ENCODE results near the gene FOXB1. TPM values are rescaled to one million over a fixed set of nuclear protein-coding genes. Genes with fewer than 3 reads are reported as not detected.

FOXB1 gene
- not detected for total RNA-seq

GRCh38 chr15:60004009-60004845 is at the start of gene FOXB1:
Gene FOXB1 (plus strand): TSS chr15:60004311. CDS start chr15:60004964, 653 bp downstream.
- DNase-seq (ENCODE audit: low spot score) = no peak
- no peak for ATAC-seq

- no peak for ATAC-seq
Measured at GRCh38 chr15:59958288-59958687, 45.8 kb upstream of the FOXB1 start.

GRCh38 chr15:59960318-59960717 is 43.8 kb upstream of the FOXB1 start:
- ATAC-seq (no peak), DNase-seq (ENCODE audit: low spot score) (no peak)

More at GRCh38 chr15:59958288-59958687, 45.8 kb upstream of the FOXB1 start:
- no peak for DNase-seq (ENCODE audit: low spot score)

GRCh38 chr15:59963322-59963721 is 40.8 kb upstream of the FOXB1 start:
- ATAC-seq = no peak

GRCh38 chr15:59963925-59964324 is 40.2 kb upstream of the FOXB1 start:
- no peak for ATAC-seq
- no peak for DNase-seq (ENCODE audit: low spot score)

More at GRCh38 chr15:59963322-59963721, 40.8 kb upstream of the FOXB1 start:
- no peak for DNase-seq (ENCODE audit: low spot score)

- no peak for ATAC-seq
- no peak for DNase-seq (ENCODE audit: low spot score)
Measured at GRCh38 chr15:59965741-59966140, 38.4 kb upstream of the FOXB1 start.

- ATAC-seq = no peak
- DNase-seq (ENCODE audit: low spot score) = no peak
Measured at GRCh38 chr15:59966262-59966661, 37.8 kb upstream of the FOXB1 start.

- DNase-seq (ENCODE audit: low spot score) (no peak), ATAC-seq (peak; percentile 57)
Measured at GRCh38 chr15:59968314-59968713, 35.8 kb upstream of the FOXB1 start.

- ATAC-seq (no peak), DNase-seq (ENCODE audit: low spot score) (no peak)
Measured at GRCh38 chr15:59972241-59972640, 31.9 kb upstream of the FOXB1 start.

GRCh38 chr15:59976480-59977271 is 27.4 kb upstream of the FOXB1 start:
- DNase-seq (ENCODE audit: low spot score) (no peak), ATAC-seq (no peak)

- DNase-seq (ENCODE audit: low spot score) (no peak), ATAC-seq (no peak)
Measured at GRCh38 chr15:59991834-59992233, 12.3 kb upstream of the FOXB1 start.

- DNase-seq (ENCODE audit: low spot score) (no peak), ATAC-seq (no peak)
Measured at GRCh38 chr15:59993041-59993750, 10.9 kb upstream of the FOXB1 start.

GRCh38 chr15:59993950-59994401 is 10.1 kb upstream of the FOXB1 start:
- ATAC-seq = no peak
- DNase-seq (ENCODE audit: low spot score) = no peak

GRCh38 chr15:59994526-59994887 is 9.6 kb upstream of the FOXB1 start:
- no peak for DNase-seq (ENCODE audit: low spot score)
- no peak for ATAC-seq

- no peak for DNase-seq (ENCODE audit: low spot score)
- ATAC-seq = no peak
Measured at GRCh38 chr15:59994888-59995557, 9.1 kb upstream of the FOXB1 start.

GRCh38 chr15:59995568-59996297 is 8.4 kb upstream of the FOXB1 start:
- DNase-seq (ENCODE audit: low spot score) (no peak), ATAC-seq (no peak)

- ATAC-seq = peak; percentile 36
- DNase-seq (ENCODE audit: low spot score) = no peak
Measured at GRCh38 chr15:59996298-59997041, 7.6 kb upstream of the FOXB1 start.

GRCh38 chr15:59997070-59997701 is 6.9 kb upstream of the FOXB1 start:
- peak; percentile 39 for ATAC-seq
- DNase-seq (ENCODE audit: low spot score) = no peak

All from left lobe of liver (tissue), 2 donors.